ENCODE measurements around the gene EDEM3.
"Not testable (repeated sequence)": the region's sequence is repeated elsewhere in the genome, so short reads cannot be mapped to it uniquely, and the experiment has no call there.

The EDEM3 gene

GRCh38 chr1:184767591-184767990 is 12.9 kb upstream of the EDEM3 start:
- DNase-seq = no peak

- no peak for DNase-seq
Observed at GRCh38 chr1:184764483-184764882, 9.8 kb upstream of the EDEM3 start.

- DNase-seq = not testable (repeated sequence)
Observed at GRCh38 chr1:184763520-184763919, 8.9 kb upstream of the EDEM3 start.

GRCh38 chr1:184761969-184762485 is 7.4 kb upstream of the EDEM3 start:
- no peak for DNase-seq

GRCh38 chr1:184759651-184760050 is 5.0 kb upstream of the EDEM3 start:
- no peak for DNase-seq

GRCh38 chr1:184759112-184759511 is 4.5 kb upstream of the EDEM3 start:
- no peak for DNase-seq

- no peak for DNase-seq
Observed at GRCh38 chr1:184757891-184758290, 3.2 kb upstream of the EDEM3 start.

- DNase-seq = no peak
Observed at GRCh38 chr1:184757406-184757805, 2.7 kb upstream of the EDEM3 start.

GRCh38 chr1:184755226-184756065 is 788 bp upstream of the EDEM3 start:
- peak; percentile 65 to 69 for DNase-seq

- peak in 1 of 2 donors; percentile 33 for DNase-seq
Observed at GRCh38 chr1:184753608-184754475, 816 bp downstream of the EDEM3 start.

- DNase-seq = peak in 1 of 2 donors; percentile 23
Observed at GRCh38 chr1:184753117-184753516, 1.5 kb downstream of the EDEM3 start.

GRCh38 chr1:184752656-184753055 is 2.0 kb downstream of the EDEM3 start:
- DNase-seq = peak; percentile 35 to 50

GRCh38 chr1:184748740-184749139 is 5.9 kb downstream of the EDEM3 start:
- peak in 1 of 2 donors; percentile 18 for DNase-seq

GRCh38 chr1:184747089-184747955 is 7.3 kb downstream of the EDEM3 start:
- peak; percentile 38 to 46 for DNase-seq

- no peak for DNase-seq
Observed at GRCh38 chr1:184745929-184746638, 8.6 kb downstream of the EDEM3 start.

GRCh38 chr1:184745110-184745509 is 9.5 kb downstream of the EDEM3 start:
- DNase-seq = no peak

- DNase-seq = no peak
Observed at GRCh38 chr1:184743062-184743756, 11.4 kb downstream of the EDEM3 start.

- no peak for DNase-seq
Observed at GRCh38 chr1:184740344-184740743, 14.3 kb downstream of the EDEM3 start.

- DNase-seq = no peak
Observed at GRCh38 chr1:184739796-184740195, 14.9 kb downstream of the EDEM3 start.

GRCh38 chr1:184739070-184739469 is 15.6 kb downstream of the EDEM3 start:
- no peak for DNase-seq

GRCh38 chr1:184734980-184735379 is 19.7 kb downstream of the EDEM3 start:
- peak; percentile 31 to 33 for DNase-seq
